SU-DHL-6 (cell line): Measurements from ENCODE around the gene CD1B.

Source experiments
- H2AFZ ChIP-seq: fragments of 200-600 bp; sonication (generic); 2 replicates; pipeline ENCODE4 v1.6.1; 2014; ENCODE audit warnings: low read depth, mild to moderate bottlenecking, moderate library complexity, mixed read lengths, antibody characterized with exemption, low read length; ENCODE audit not compliant: severe bottlenecking
- H3F3A ChIP-seq: fragments of 200-600 bp; shearing (Covaris generic); 2 replicates; pipeline ENCODE4 v1.6.0; 2016; ENCODE audit warnings: antibody characterized with exemption, mild to moderate bottlenecking; ENCODE audit not compliant: insufficient read depth
- H3K27ac ChIP-seq: fragments of 200-600 bp; sonication (generic); 2 replicates; pipeline ENCODE4 v1.5.1; 2016; ENCODE audit warnings: low read depth, mild to moderate bottlenecking, low read length, moderate library complexity, mixed read lengths
- H3K27me3 ChIP-seq: fragments of 200-600 bp; sonication (generic), shearing (Covaris generic); 2 replicates; pipeline ENCODE4 v1.6.0; 2014; ENCODE audit warnings: mild to moderate bottlenecking, low read length
- H3K36me3 ChIP-seq: fragments of 200-600 bp; sonication (generic); 2 replicates; pipeline ENCODE4 v1.6.1; 2014; ENCODE audit warnings: mild to moderate bottlenecking, low read length, mixed read lengths
- H3K4me2 ChIP-seq: fragments of 300-600, 200-600 bp; shearing (Covaris generic), sonication (generic); 2 replicates; pipeline ENCODE4 v1.6.0; 2014; ENCODE audit warnings: low read length, low read depth, mild to moderate bottlenecking; ENCODE audit not compliant: poor library complexity, severe bottlenecking
- H3K4me3 ChIP-seq: fragments of 200-600 bp; sonication (generic); 2 replicates; pipeline ENCODE4 v1.5.1; 2014; ENCODE audit warnings: antibody characterized with exemption, low read length, mild to moderate bottlenecking, mixed read lengths; ENCODE audit not compliant: insufficient read depth, poor library complexity, severe bottlenecking
- H3K79me2 ChIP-seq: fragments of 200-600 bp; sonication (generic); 2 replicates; pipeline ENCODE4 v1.6.1; 2014; ENCODE audit warnings: mild to moderate bottlenecking, low read length, moderate library complexity; ENCODE audit not compliant: insufficient read depth
- H3K9ac ChIP-seq: fragments of 200-600 bp; sonication (generic); 2 replicates; pipeline ENCODE4 v1.7.0; 2014; ENCODE audit warnings: mild to moderate bottlenecking, low read length
- H3K9me2 ChIP-seq: fragments of 200-600 bp; sonication (generic); replicated peaks from 2 replicates; pipeline ENCODE4 v1.6.1; 2014; ENCODE audit warnings: low read length; ENCODE audit not compliant: insufficient read depth
- H3K9me3 ChIP-seq: fragments of 200-600 bp; sonication (generic); 2 replicates; pipeline ENCODE4 v1.6.1; 2014; ENCODE audit warnings: low read length, mixed read lengths; ENCODE audit not compliant: insufficient read depth
- H4K20me1 ChIP-seq: fragments of 200-600 bp; sonication (generic); 2 replicates; pipeline ENCODE4 v1.6.1; 2014; ENCODE audit warnings: low read depth, mild to moderate bottlenecking, antibody characterized with exemption, low read length, moderate library complexity, mixed read lengths
- CTCF ChIP-seq: fragments of 200-600 bp; sonication (generic); IDR thresholded peaks from one replicate; pipeline ENCODE4 v1.5.1; 2017; ENCODE audit warnings: antibody characterized with exemption, mild to moderate bottlenecking, low read length, moderate library complexity; ENCODE audit not compliant: insufficient read depth, poor library complexity, severe bottlenecking
- EZH2phosphoT487 ChIP-seq: fragments of 200-600 bp; sonication (generic), shearing (Covaris generic); conservative IDR thresholded peaks from 2 replicates; pipeline ENCODE4 v1.6.1; 2018; ENCODE audit warnings: mild to moderate bottlenecking, antibody characterized with exemption, low read length, moderate library complexity, mixed read lengths

The CD1B gene

DNA sequence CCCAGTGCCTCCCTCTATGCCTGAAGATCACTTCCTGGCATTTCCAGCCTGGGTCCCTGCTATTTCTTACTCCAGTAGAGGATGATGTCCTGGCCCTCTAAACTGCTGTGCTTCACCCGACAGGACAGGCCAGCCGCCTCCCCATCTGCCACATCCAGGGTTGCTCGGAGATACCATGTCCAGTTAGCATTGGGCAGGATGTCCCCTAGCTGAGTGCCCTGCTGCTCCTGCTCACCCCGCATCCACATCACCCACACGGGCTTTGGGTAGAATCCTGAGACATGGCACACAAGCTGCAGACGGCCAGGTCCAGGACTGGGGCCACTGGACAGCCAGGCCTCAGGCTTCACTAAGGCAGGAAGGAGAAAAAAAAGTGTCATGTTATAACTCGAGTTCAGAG is 2.0 kb downstream of the CD1B start:
- Histone ChIP-seq H3K36me3 (no peaks in the 10 kb centered on the region), H3F3A (no peaks in the 10 kb centered on the region), H3K27me3 (no peaks in the 10 kb centered on the region), H3K9ac (no peak overlapping the region), H4K20me1 (no peaks in the 10 kb centered on the region), H3K4me2 (no peak overlapping the region), H3K9me2 (no peaks in the 10 kb centered on the region), H3K9me3 (no peaks in the 10 kb centered on the region), H3K4me3 (no peak overlapping the region), H3K27ac (no peak overlapping the region), H3K79me2 (no peaks in the 10 kb centered on the region), H2AFZ (no peak overlapping the region)
- TF ChIP-seq CTCF (no peak), EZH2phosphoT487 (no peak)

GRCh38 chr1:158328426-158328825 is 2.9 kb downstream of the CD1B start:
- no peaks in the 10 kb centered on the region for H3K9me2 ChIP-seq
- no peak overlapping the region for H3K9ac ChIP-seq
- no peaks in the 10 kb centered on the region for H4K20me1 ChIP-seq
- no peak overlapping the region for H3K4me2 ChIP-seq
- no peaks in the 10 kb centered on the region for H3K27me3 ChIP-seq
- H3F3A ChIP-seq, result no peaks in the 10 kb centered on the region
- no peak overlapping the region for H3K27ac ChIP-seq
- no peak overlapping the region for H3K4me3 ChIP-seq
- H3K79me2 ChIP-seq, result no peaks in the 10 kb centered on the region
- no peaks in the 10 kb centered on the region for H3K9me3 ChIP-seq
- TF ChIP-seq CTCF (no peak), EZH2phosphoT487 (no peak)
- H3K36me3 ChIP-seq, result no peaks in the 10 kb centered on the region
- no peak overlapping the region for H2AFZ ChIP-seq

DNA sequence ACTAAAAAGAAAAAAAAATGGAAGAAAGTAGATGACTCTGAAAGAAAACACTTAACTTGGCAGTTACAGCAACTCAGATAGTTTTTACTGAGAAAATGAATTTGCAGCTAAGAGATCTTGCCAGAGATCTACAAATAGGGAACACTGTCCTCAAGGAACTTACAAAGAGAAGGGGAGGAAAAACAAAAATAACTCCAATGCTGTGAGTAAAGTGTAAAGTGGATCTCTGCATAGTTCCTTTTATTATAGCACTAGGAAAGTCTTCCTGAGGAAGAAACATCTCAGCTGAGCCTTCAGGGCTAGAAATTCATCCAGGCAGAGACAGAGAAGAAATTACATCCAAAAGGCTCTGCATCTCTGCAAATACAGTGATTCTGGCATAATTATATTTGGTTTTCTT is 3.9 kb downstream of the CD1B start:
- H4K20me1 ChIP-seq, result no peaks in the 10 kb centered on the region
- no peaks in the 10 kb centered on the region for H3K79me2 ChIP-seq
- H3K9ac ChIP-seq, result no peak overlapping the region
- H3K27ac ChIP-seq, result no peak overlapping the region
- H3K9me3 ChIP-seq, result no peaks in the 10 kb centered on the region
- no peak overlapping the region for H2AFZ ChIP-seq
- no peak for TF ChIP-seq CTCF
- TF ChIP-seq EZH2phosphoT487, result no peak
- H3K9me2 ChIP-seq, result no peaks in the 10 kb centered on the region
- no peaks in the 10 kb centered on the region for H3K36me3 ChIP-seq
- H3K4me2 ChIP-seq, result no peak overlapping the region
- H3K27me3 ChIP-seq, result no peaks in the 10 kb centered on the region
- H3F3A ChIP-seq, result no peaks in the 10 kb centered on the region
- no peak overlapping the region for H3K4me3 ChIP-seq

GRCh38 chr1:158324395-158324794 is 6.9 kb downstream of the CD1B start:
- H3K27ac ChIP-seq, result no peak overlapping the region
- no peak for TF ChIP-seq CTCF
- no peak for TF ChIP-seq EZH2phosphoT487
- no peak overlapping the region for H3K4me3 ChIP-seq
- H3K9me2 ChIP-seq, result no peaks in the 10 kb centered on the region
- no peaks in the 10 kb centered on the region for H3K36me3 ChIP-seq
- H3K9me3 ChIP-seq, result no peaks in the 10 kb centered on the region
- H3K79me2 ChIP-seq, result no peaks in the 10 kb centered on the region
- H3K4me2 ChIP-seq, result no peak overlapping the region
- H3K27me3 ChIP-seq, result no peaks in the 10 kb centered on the region
- H3K9ac ChIP-seq, result no peak overlapping the region
- H4K20me1 ChIP-seq, result no peaks in the 10 kb centered on the region
- no peak overlapping the region for H2AFZ ChIP-seq
- H3F3A ChIP-seq, result no peaks in the 10 kb centered on the region
